Colonic mucosa (tissue), 4 donors: ENCODE measurements around the gene RCOR1. TPM values are rescaled to one million over a fixed set of nuclear protein-coding genes. Genes with fewer than 3 reads are reported as not detected.

Experiments
- DNase-seq: peaks from one replicate; pipeline ENCODE4 v3.0.0-alpha.2; 2020
- H3K27ac ChIP-seq: fragments of 200-600 bp; one replicate; pipeline ENCODE4 v1.8.0; 2021
- H3K27me3 ChIP-seq: fragments of 200-600 bp; one replicate; pipeline ENCODE4 v1.8.0; 2021
- H3K36me3 ChIP-seq: fragments of 200-600 bp; one replicate; pipeline ENCODE4 v1.8.0; 2021
- H3K4me1 ChIP-seq: fragments of 200-600 bp; one replicate; pipeline ENCODE4 v1.8.0; 2021; ENCODE audit warnings: mild to moderate bottlenecking
- H3K4me3 ChIP-seq: fragments of 200-600 bp; one replicate; pipeline ENCODE4 v1.8.0; 2021
- H3K9ac ChIP-seq, 2 donors: one replicate each; pipeline ENCODE4 v1.7.0; 2013; ENCODE audit warnings: control low read depth in 2 of 2, low read depth in 2 of 2, low read length in 2 of 2
- H3K9me3 ChIP-seq: fragments of 200-600 bp; one replicate; pipeline ENCODE4 v1.8.0; 2021
- intact Hi-C: fragments of 100-400 bp; cut with DNase I; formaldehyde crosslinking; loops from one replicate; pipeline ENCODE4 v1.14.1; 2022
- total RNA-seq, 2 donors: library from RNA; stranded (reverse); fragmentation: NEBNext Ultra II Directional in 1 of 2; extraction: Animal tissue kit (Norgen Biotek cat#: 25700) in 1 of 2; gene quantifications; one replicate each; pipeline ENCODE4 v1.2.1, GENCODE V29; 2021
- TF ChIP-seq, protein P1 (sequence below): fragments of 200-600 bp; IDR thresholded peaks from one replicate; pipeline ENCODE4 v1.8.0; 2022; ENCODE audit warnings: antibody characterized with exemption, mild to moderate bottlenecking
- donor health status: healthy.
- donor health status: DM: no; HTN: no; CAD: no.
- donor health status: DM: no; HTN: no; CAD: no.

RCOR1 gene
- total RNA-seq, 2 donors from 2014 or later = 30.0 to 43.2 TPM

DNA sequence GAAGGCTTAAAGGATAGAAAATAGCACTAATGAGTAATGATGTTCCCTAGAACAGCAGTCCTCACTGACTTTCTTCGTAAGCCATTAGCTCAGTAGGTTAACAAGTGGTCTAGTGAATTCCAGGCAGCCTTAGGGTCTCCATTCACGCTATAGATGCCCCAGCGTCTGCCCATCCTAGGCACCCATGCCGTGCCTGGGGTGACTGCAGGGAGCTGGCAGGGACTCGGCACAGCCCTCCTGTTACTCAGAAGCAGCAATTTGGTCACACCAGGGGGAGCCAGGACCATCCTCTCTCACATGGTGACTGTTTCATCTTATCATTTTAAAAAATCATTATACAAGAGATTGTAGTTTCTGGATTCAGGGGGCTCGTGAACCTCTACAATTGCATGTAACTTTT, 118.8 kb downstream of the RCOR1 start:
- Histone ChIP-seq H3K27ac (no peak overlapping the region), H3K27me3 (no peaks in the 10 kb centered on the region), H3K36me3 (peaks cover 10% of the 10 kb centered on the region), H3K4me1 (no peaks in the 10 kb centered on the region), H3K9me3 (no peaks in the 10 kb centered on the region), H3K9ac (no peak overlapping the region), H3K4me3 (no peak overlapping the region)
- TF ChIP-seq, protein P1, sequence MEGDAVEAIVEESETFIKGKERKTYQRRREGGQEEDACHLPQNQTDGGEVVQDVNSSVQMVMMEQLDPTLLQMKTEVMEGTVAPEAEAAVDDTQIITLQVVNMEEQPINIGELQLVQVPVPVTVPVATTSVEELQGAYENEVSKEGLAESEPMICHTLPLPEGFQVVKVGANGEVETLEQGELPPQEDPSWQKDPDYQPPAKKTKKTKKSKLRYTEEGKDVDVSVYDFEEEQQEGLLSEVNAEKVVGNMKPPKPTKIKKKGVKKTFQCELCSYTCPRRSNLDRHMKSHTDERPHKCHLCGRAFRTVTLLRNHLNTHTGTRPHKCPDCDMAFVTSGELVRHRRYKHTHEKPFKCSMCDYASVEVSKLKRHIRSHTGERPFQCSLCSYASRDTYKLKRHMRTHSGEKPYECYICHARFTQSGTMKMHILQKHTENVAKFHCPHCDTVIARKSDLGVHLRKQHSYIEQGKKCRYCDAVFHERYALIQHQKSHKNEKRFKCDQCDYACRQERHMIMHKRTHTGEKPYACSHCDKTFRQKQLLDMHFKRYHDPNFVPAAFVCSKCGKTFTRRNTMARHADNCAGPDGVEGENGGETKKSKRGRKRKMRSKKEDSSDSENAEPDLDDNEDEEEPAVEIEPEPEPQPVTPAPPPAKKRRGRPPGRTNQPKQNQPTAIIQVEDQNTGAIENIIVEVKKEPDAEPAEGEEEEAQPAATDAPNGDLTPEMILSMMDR = no peak
- DNase-seq = no peak
- intact Hi-C loops = no loop called here

DNA sequence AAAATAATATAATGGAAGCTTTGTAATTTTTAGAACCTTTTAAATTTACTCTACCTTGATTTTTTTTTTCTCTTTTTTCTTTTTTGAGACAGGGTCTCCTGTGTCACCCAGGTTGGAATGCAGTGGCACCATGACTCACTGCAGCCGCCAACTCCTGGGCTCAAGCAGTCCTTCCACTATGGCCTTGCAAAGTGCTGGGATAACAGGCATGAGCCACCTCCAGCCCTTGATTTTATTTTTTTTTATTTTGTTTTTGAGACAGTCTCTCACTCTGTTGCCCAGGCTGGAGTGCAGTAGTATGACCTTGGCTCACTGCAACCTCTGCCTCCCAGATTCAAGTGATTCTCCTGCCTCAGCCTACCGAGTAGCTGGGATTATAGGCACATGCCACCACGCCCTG, 119.5 kb downstream of the RCOR1 start:
- no peak overlapping the region for H3K27ac ChIP-seq
- intact Hi-C loops = no loop called here
- H3K9me3 ChIP-seq = no peaks in the 10 kb centered on the region
- no peaks in the 10 kb centered on the region for H3K4me1 ChIP-seq
- no peaks in the 10 kb centered on the region for H3K27me3 ChIP-seq
- H3K36me3 ChIP-seq = peaks cover 10% of the 10 kb centered on the region
- no peak overlapping the region for H3K4me3 ChIP-seq
- no peak overlapping the region for H3K9ac ChIP-seq
- DNase-seq = no peak
- TF ChIP-seq, protein P1 = no peak

GRCh38 chr14:102717276-102717675, 124.8 kb downstream of the RCOR1 start:
- TF ChIP-seq, protein P1 = no peak

GRCh38 chr14:102722646-102723045, 130.2 kb downstream of the RCOR1 start:
- Histone ChIP-seq H3K27ac (no peak overlapping the region), H3K4me1 (no peaks in the 10 kb centered on the region), H3K4me3 (no peak overlapping the region), H3K27me3 (no peaks in the 10 kb centered on the region), H3K9me3 (no peaks in the 10 kb centered on the region), H3K36me3 (no peaks in the 10 kb centered on the region), H3K9ac (no peak overlapping the region)
- DNase-seq = no peak
- TF ChIP-seq, protein P1 = no peak
- intact Hi-C loops = no loop called here

More at GRCh38 chr14:102717276-102717675, 124.8 kb downstream of the RCOR1 start:
- no peaks in the 10 kb centered on the region for H3K27me3 ChIP-seq
- intact Hi-C loops = no loop called here
- H3K36me3 ChIP-seq = peaks cover 6% of the 10 kb centered on the region
- H3K9me3 ChIP-seq = no peaks in the 10 kb centered on the region
- H3K27ac ChIP-seq = no peak overlapping the region
- DNase-seq = no peak
- no peak overlapping the region for H3K4me3 ChIP-seq
- no peaks in the 10 kb centered on the region for H3K4me1 ChIP-seq
- no peak overlapping the region for H3K9ac ChIP-seq

DNA sequence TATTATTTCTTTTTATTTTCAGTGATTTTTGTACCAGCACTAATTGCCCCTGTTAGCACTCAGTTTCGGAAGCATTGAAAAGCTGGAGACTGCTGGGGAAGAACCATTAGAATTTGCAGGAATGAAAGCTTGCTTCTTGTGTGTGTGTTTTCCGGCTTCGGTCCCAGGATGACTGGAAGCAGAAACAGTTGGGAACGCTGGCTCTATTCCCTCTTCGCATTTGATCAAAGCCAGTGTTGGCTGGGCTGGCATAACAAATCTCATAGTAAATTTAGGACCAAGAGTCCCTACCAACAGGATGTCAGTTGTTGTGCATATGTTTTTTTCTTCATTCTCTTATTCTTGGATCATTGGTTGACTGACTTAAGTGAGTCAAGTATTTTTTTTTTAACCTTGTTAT, 131.2 kb downstream of the RCOR1 start:
- TF ChIP-seq, protein P1 = no peak
- Histone ChIP-seq H3K27me3 (no peaks in the 10 kb centered on the region), H3K27ac (no peak overlapping the region), H3K4me1 (no peaks in the 10 kb centered on the region), H3K9me3 (no peaks in the 10 kb centered on the region), H3K4me3 (no peak overlapping the region), H3K9ac (no peak overlapping the region), H3K36me3 (no peaks in the 10 kb centered on the region)
- DNase-seq = no peak
- intact Hi-C loops = no loop called here
